Fibroblast of lung (primary cell): ENCODE measurements around the gene ZNF654.

Experiments used
- EZH2 ChIP-seq: IDR thresholded peaks from 2 replicates; pipeline ENCODE4 v1.5.1; 2012; ENCODE audit warnings: low read length, control low read depth, mild to moderate bottlenecking; ENCODE audit errors: missing control alignments
- TF ChIP-seq, protein P1 (sequence below), 2 donors: IDR thresholded peaks in 1 of 2; conservative IDR thresholded peaks in 1 of 2; 1 replicate in 1 of 2; 2 replicates in 1 of 2; pipeline ENCODE4 v1.5.1; 2011 to 2012; ENCODE audit warnings: low read length in 2 of 2, control low read depth in 1 of 2, inconsistent platforms in 1 of 2, low read depth in 1 of 2, mild to moderate bottlenecking in 1 of 2

DNA sequence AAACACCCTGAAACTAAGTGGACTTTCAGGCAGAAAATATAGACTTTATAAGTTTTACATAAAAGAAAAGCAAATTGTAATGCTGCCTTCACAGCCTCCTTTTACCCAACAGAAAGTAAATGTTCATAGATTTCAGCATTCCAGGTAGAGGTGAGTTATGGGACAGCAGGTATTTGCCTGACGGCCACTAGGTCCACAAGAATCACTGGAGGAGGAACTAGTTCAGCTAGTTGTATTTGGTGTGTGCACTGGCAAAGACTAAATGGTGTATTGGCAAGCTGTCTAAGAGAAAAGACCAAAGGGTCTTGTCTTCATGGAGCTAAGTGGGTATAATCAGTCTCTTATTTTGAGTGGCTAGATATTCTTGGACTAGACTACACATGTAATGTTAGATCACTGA, 34.2 kb downstream of the ZNF654 start:
- TF ChIP-seq, protein P1, sequence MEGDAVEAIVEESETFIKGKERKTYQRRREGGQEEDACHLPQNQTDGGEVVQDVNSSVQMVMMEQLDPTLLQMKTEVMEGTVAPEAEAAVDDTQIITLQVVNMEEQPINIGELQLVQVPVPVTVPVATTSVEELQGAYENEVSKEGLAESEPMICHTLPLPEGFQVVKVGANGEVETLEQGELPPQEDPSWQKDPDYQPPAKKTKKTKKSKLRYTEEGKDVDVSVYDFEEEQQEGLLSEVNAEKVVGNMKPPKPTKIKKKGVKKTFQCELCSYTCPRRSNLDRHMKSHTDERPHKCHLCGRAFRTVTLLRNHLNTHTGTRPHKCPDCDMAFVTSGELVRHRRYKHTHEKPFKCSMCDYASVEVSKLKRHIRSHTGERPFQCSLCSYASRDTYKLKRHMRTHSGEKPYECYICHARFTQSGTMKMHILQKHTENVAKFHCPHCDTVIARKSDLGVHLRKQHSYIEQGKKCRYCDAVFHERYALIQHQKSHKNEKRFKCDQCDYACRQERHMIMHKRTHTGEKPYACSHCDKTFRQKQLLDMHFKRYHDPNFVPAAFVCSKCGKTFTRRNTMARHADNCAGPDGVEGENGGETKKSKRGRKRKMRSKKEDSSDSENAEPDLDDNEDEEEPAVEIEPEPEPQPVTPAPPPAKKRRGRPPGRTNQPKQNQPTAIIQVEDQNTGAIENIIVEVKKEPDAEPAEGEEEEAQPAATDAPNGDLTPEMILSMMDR (conservative IDR thresholded peaks at IDR 0.05 in 1 of 2, IDR thresholded peaks at IDR 0.05 in 1 of 2; ENCODE audit: low read depth in 1 of 2, low read length in 2 of 2): no peak
- TF ChIP-seq EZH2: no peak
